H9 (cell line): ENCODE measurements around the gene CST3. TPM values are rescaled to one million over a fixed set of nuclear protein-coding genes. Genes with fewer than 3 reads are reported as not detected.

ENCODE experiments used
- DNase-seq: peaks from one replicate; pipeline ENCODE4 v3.0.0-alpha.2; 2017
- H2AFZ ChIP-seq: one replicate; pipeline ENCODE4 v1.6.1; 2013; ENCODE audit warnings: mild to moderate bottlenecking, low read length, control low read depth, moderate library complexity
- H2AK5ac ChIP-seq: 2 replicates; pipeline ENCODE4 v1.6.1; 2013; ENCODE audit warnings: low read length, control low read depth, mixed read lengths; ENCODE audit not compliant: insufficient read length
- H2BK120ac ChIP-seq: one replicate; pipeline ENCODE4 v1.6.1; 2013; ENCODE audit warnings: low read depth, mild to moderate bottlenecking, low read length, control low read depth, inconsistent platforms; ENCODE audit not compliant: poor library complexity, severe bottlenecking
- H2BK12ac ChIP-seq: 2 replicates; pipeline ENCODE4 v1.6.1; 2013; ENCODE audit warnings: low read length, control low read depth, mixed read lengths, low read depth; ENCODE audit not compliant: insufficient read length
- H2BK15ac ChIP-seq: 2 replicates; pipeline ENCODE4 v1.6.1; 2013; ENCODE audit warnings: low read depth, low read length, control low read depth
- H2BK20ac ChIP-seq: one replicate; pipeline ENCODE4 v1.6.1; 2013; ENCODE audit warnings: low read depth, mild to moderate bottlenecking, low read length, control low read depth, inconsistent platforms; ENCODE audit not compliant: poor library complexity, severe bottlenecking
- H2BK5ac ChIP-seq: 2 replicates; pipeline ENCODE4 v1.6.1; 2013; ENCODE audit warnings: low read length, control low read depth, mixed read lengths; ENCODE audit not compliant: insufficient read length
- H3K14ac ChIP-seq: 2 replicates; pipeline ENCODE4 v1.6.1; 2013; ENCODE audit warnings: low read length, control low read depth; ENCODE audit not compliant: insufficient read depth
- H3K18ac ChIP-seq: 2 replicates; pipeline ENCODE4 v1.6.1; 2013; ENCODE audit warnings: low read depth, mild to moderate bottlenecking, mixed read lengths, low read length, control low read depth; ENCODE audit not compliant: insufficient read length
- H3K23ac ChIP-seq: 2 replicates; pipeline ENCODE4 v1.6.1; 2013; ENCODE audit warnings: low read length, control low read depth, mixed read lengths, low read depth; ENCODE audit not compliant: insufficient read length
- H3K23me2 ChIP-seq: 2 replicates; pipeline ENCODE4 v1.6.1; 2013; ENCODE audit warnings: low read depth, mild to moderate bottlenecking, mixed read lengths, low read length, control low read depth; ENCODE audit not compliant: insufficient read length, poor library complexity, severe bottlenecking
- H3K27ac ChIP-seq: 2 replicates; pipeline ENCODE4 v1.5.1; 2013; ENCODE audit warnings: low read length, control low read depth, mixed read lengths, low read depth; ENCODE audit not compliant: insufficient read length
- H3K27me3 ChIP-seq: 2 replicates; pipeline ENCODE4 v1.6.1; 2013; ENCODE audit warnings: low read length, control low read depth, inconsistent platforms; ENCODE audit not compliant: insufficient read depth
- H3K4ac ChIP-seq: 2 replicates; pipeline ENCODE4 v1.6.1; 2013; ENCODE audit warnings: low read depth, mild to moderate bottlenecking, control low read depth, inconsistent platforms, low read length, moderate library complexity
- H3K4me1 ChIP-seq: 2 replicates; pipeline ENCODE4 v1.6.1; 2013; ENCODE audit warnings: low read length, control low read depth, inconsistent platforms; ENCODE audit not compliant: insufficient read depth
- H3K4me2 ChIP-seq: 2 replicates; pipeline ENCODE4 v1.6.1; 2013; ENCODE audit warnings: low read length, control low read depth, mixed read lengths; ENCODE audit not compliant: insufficient read length, insufficient read depth
- H3K56ac ChIP-seq: 2 replicates; pipeline ENCODE4 v1.6.1; 2013; ENCODE audit warnings: low read depth, mild to moderate bottlenecking, mixed read lengths, low read length, control low read depth; ENCODE audit not compliant: insufficient read length
- H3K79me1 ChIP-seq: 2 replicates; pipeline ENCODE4 v1.6.1; 2013; ENCODE audit warnings: low read depth, mild to moderate bottlenecking, moderate library complexity, low read length, control low read depth, inconsistent platforms; ENCODE audit not compliant: insufficient read depth, poor library complexity, severe bottlenecking
- H3K79me2 ChIP-seq: 2 replicates; pipeline ENCODE4 v1.6.1; 2013; ENCODE audit warnings: low read length, control low read depth, inconsistent platforms; ENCODE audit not compliant: insufficient read depth
- H3K9ac ChIP-seq: 2 replicates; pipeline ENCODE4 v1.6.1; 2013; ENCODE audit warnings: low read length, control low read depth, mixed read lengths; ENCODE audit not compliant: insufficient read length; ENCODE audit errors: extremely low read depth
- H3K9me3 ChIP-seq: one replicate; pipeline ENCODE4 v1.6.1; 2013; ENCODE audit warnings: low read depth, low read length, inconsistent platforms; ENCODE audit not compliant: control insufficient read depth
- H3T11ph ChIP-seq: one replicate; pipeline ENCODE4 v1.6.1; 2013; ENCODE audit warnings: mild to moderate bottlenecking, low read length, control low read depth, inconsistent platforms
- H4K20me1 ChIP-seq: one replicate; pipeline ENCODE4 v1.6.1; 2013; ENCODE audit not compliant: control insufficient read depth, insufficient read length, insufficient read depth
- H4K5ac ChIP-seq: 2 replicates; pipeline ENCODE4 v1.6.1; 2013; ENCODE audit warnings: low read depth, mild to moderate bottlenecking, mixed read lengths, low read length, control low read depth; ENCODE audit not compliant: insufficient read length
- H4K8ac ChIP-seq: replicated peaks from 2 replicates; pipeline ENCODE4 v1.6.1; 2013; ENCODE audit warnings: low read length, control low read depth, mixed read lengths, low read depth; ENCODE audit not compliant: insufficient read length
- H4K91ac ChIP-seq: 2 replicates; pipeline ENCODE4 v1.6.1; 2013; ENCODE audit warnings: low read depth, mild to moderate bottlenecking, moderate library complexity, mixed read lengths, low read length, control low read depth; ENCODE audit not compliant: insufficient read length
- H3K27ac Mint-ChIP-seq, 3 experiments: 2 replicates in 2 of 3; 3 replicates in 1 of 3; pipeline ENCODE4 v1.8.0; 2020 to 2021; ENCODE audit warnings: mixed read lengths in 3 of 3, mild to moderate bottlenecking in 1 of 3, moderate library complexity in 1 of 3
- H3K27me3 Mint-ChIP-seq: 2 replicates; pipeline ENCODE4 v1.8.0; 2021; ENCODE audit warnings: low read depth, mild to moderate bottlenecking, moderate library complexity, mixed read lengths
- H3K36me3 Mint-ChIP-seq, 3 experiments: 2 replicates in 2 of 3; 3 replicates in 1 of 3; pipeline ENCODE4 v1.8.0; 2020 to 2021; ENCODE audit warnings: low read depth in 3 of 3, mixed read lengths in 3 of 3; ENCODE audit not compliant: insufficient read depth in 1 of 3
- H3K4me1 Mint-ChIP-seq, 2 experiments: 2 replicates each; pipeline ENCODE4 v1.8.0; 2020; ENCODE audit warnings: mixed read lengths in 2 of 2
- H3K4me3 Mint-ChIP-seq, 2 experiments: 2 replicates in 1 of 2; 3 replicates in 1 of 2; pipeline ENCODE4 v1.8.0; 2020 to 2021; ENCODE audit warnings: mild to moderate bottlenecking in 2 of 2, mixed read lengths in 2 of 2, moderate library complexity in 1 of 2
- H3K9me3 Mint-ChIP-seq, 2 experiments: 2 replicates in 1 of 2; 3 replicates in 1 of 2; pipeline ENCODE4 v1.8.0; 2020; ENCODE audit warnings: mild to moderate bottlenecking in 2 of 2, mixed read lengths in 2 of 2, moderate library complexity in 1 of 2
- CTCF ChIP-seq: fragments of 200-600 bp; sonication (generic); conservative IDR thresholded peaks from 3 replicates; pipeline ENCODE4 v1.8.0; 2021; ENCODE audit warnings: antibody characterized with exemption, mild to moderate bottlenecking
- WGBS: extraction: QIAGEN DNeasy Blood & Tissue Kit; methylation state at CpG from one replicate; pipeline ENCODE4 v1.1.7; 2013; ENCODE audit warnings: missing lambda C conversion rate, low lambda C conversion rate, mixed read lengths; ENCODE audit not compliant: insufficient read length; ENCODE audit errors: extremely low coverage; 5-methylcytosine and 5-hydroxymethylcytosine counted together
- total RNA-seq: library from RNA; stranded (reverse); gene quantifications from 2 replicates; pipeline ENCODE4 v1.2.1, GENCODE V29; 2021

The CST3 gene
- total RNA-seq, 1 experiment from 2014 or later, result 77.2 TPM

DNA sequence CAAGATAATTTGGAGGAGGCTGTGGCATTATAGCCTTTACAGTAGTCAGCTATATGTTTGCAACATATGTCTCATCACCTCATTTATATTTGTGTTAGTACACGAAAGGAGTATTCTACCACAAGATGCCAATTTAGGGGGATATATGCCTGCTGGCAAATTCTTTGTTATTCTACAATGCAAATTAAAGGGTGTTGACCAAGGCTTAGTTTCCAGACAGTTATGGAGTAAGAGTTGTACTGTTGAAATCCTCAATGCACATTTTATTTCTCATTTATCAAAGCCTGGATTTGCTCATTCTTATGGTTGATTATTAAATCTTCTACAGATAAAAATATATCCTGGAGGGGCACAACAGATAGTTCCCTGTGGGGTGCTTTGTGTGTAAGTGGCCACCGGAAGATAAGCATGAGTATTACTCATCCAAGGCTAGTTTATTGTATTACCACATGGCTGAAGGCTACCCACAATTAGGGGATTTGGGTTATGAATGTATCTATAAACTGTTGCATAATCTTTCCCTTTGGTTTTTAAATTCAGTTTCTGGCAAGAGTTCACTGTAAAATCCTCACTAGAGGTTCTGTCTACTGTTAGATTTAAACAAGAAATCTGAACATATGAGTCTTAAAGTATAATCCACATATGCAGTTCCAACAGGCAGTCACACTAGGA, 41.0 kb downstream of the CST3 start:
- Mint-ChIP-seq H3K4me1 (peaks cover 0 to 17% of the 10 kb centered on the region in 2 experiments; a peak in 2 of 4 replicates), H3K27ac (no peak overlapping the region), H3K9me3 (no peaks in the 10 kb centered on the region; a peak in 2 of 5 replicates), H3K36me3 (no peaks in the 10 kb centered on the region), H3K4me3 (no peak overlapping the region), H3K27me3 (0 out of 2 replicates have a peak, but pooled peaks cover 2% of the 10 kb centered on the region)
- no peak overlapping the region for H2AFZ ChIP-seq
- H3K9ac ChIP-seq, result no peak overlapping the region
- no peak for DNase-seq
- H3K79me1 ChIP-seq, result no peaks in the 10 kb centered on the region
- H3K14ac ChIP-seq, result no peak overlapping the region
- no peak overlapping the region for H2BK12ac ChIP-seq
- H2BK120ac ChIP-seq, result no peak overlapping the region
- no peak overlapping the region for H4K91ac ChIP-seq
- WGBS, result no CpG with 5 or more reads among the region's 2 CpGs
- TF ChIP-seq CTCF, result no peak
- no peak overlapping the region for H2BK20ac ChIP-seq
- H3K23me2 ChIP-seq, result no peaks in the 10 kb centered on the region
- no peaks in the 10 kb centered on the region for H3K4me1 ChIP-seq
- no peaks in the 10 kb centered on the region for H3K79me2 ChIP-seq
- H3K27me3 ChIP-seq, result no peaks in the 10 kb centered on the region
- H3K9me3 ChIP-seq, result no peaks in the 10 kb centered on the region
- H3K27ac ChIP-seq, result no peak overlapping the region
- H3K4me2 ChIP-seq, result no peak overlapping the region
- no peak overlapping the region for H3K56ac ChIP-seq
- no peak overlapping the region for H4K8ac ChIP-seq
- no peak overlapping the region for H3K23ac ChIP-seq
- H2AK5ac ChIP-seq, result no peak overlapping the region
- no peak overlapping the region for H2BK15ac ChIP-seq
- H3T11ph ChIP-seq, result no peak overlapping the region
- H2BK5ac ChIP-seq, result no peak overlapping the region
- H4K5ac ChIP-seq, result no peak overlapping the region
- H3K4ac ChIP-seq, result no peak overlapping the region
- no peaks in the 10 kb centered on the region for H4K20me1 ChIP-seq
- H3K18ac ChIP-seq, result no peak overlapping the region
